Measurements from ENCODE around the gene CRACR2A.

CRACR2A gene

GRCh38 chr12:3593906-3594483, 158.9 kb downstream of the CRACR2A start:
- no peak for TF ChIP-seq CTCF (IDR thresholded peaks at IDR 0.05; ENCODE audit: insufficient read depth, missing control alignments)
- DNase-seq (ENCODE audit: insufficient read length, low spot score) = no peak
- no peak for FAIRE-seq

GRCh38 chr12:3592856-3593625, 159.9 kb downstream of the CRACR2A start:
- no peak for TF ChIP-seq CTCF (IDR thresholded peaks at IDR 0.05; ENCODE audit: insufficient read depth, missing control alignments)
- DNase-seq (ENCODE audit: insufficient read length, low spot score) (no peak), FAIRE-seq (no peak)

DNA sequence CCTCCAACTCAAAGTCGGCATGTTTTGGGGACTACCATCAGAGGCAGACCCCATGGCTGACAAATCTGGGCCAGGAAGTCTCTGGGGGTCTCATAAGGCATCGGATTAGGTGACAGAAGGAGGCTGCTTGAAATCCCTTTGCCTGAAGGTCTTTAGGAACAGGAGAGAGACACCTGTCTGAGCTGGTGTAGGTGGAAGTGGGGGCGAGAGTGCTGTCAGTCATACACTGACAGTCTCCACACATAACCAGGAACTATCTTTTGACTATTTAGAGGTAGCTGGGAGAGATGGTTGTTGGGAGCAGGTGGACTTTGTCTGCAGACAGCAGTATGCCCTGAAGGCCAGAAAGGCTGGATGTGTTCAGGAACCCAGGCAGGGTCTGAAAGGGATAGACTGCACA, 163.2 kb downstream of the CRACR2A start:
- DNase-seq (ENCODE audit: insufficient read length, low spot score) (no peak), FAIRE-seq (no peak)
- TF ChIP-seq CTCF (IDR thresholded peaks at IDR 0.05; ENCODE audit: insufficient read depth, missing control alignments) = no peak

DNA sequence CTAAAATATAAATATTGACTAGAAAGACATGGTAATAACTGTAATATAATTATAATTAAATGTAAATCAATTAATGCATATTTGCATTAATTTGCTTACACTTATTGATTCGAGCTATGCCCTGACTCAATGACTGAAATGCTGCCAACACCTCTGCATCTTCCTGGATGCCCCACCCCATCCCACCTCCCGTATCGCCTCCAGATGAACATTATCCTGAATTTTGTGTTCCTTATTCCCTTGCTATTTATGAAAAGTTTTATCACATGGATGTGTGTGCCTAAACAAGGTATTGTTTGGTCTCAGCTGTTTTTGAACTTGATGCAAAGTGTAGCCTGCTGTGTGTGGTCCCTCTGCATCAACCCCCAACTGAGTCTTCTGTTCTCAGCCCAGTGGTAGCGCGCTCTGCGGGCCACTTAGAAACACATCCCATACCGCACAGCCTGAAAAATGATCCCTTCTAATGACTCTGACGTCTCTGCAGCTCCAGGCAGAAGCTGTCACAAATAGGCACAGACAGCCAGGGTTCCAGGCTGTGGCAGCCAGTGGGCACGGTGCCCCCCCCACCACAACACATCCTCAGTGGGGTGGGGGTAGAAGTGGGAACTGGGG, 165.4 kb downstream of the CRACR2A start:
- FAIRE-seq (no peak), DNase-seq (ENCODE audit: insufficient read length, low spot score) (no peak)
- no peak for TF ChIP-seq CTCF (IDR thresholded peaks at IDR 0.05; ENCODE audit: insufficient read depth, missing control alignments)

DNA sequence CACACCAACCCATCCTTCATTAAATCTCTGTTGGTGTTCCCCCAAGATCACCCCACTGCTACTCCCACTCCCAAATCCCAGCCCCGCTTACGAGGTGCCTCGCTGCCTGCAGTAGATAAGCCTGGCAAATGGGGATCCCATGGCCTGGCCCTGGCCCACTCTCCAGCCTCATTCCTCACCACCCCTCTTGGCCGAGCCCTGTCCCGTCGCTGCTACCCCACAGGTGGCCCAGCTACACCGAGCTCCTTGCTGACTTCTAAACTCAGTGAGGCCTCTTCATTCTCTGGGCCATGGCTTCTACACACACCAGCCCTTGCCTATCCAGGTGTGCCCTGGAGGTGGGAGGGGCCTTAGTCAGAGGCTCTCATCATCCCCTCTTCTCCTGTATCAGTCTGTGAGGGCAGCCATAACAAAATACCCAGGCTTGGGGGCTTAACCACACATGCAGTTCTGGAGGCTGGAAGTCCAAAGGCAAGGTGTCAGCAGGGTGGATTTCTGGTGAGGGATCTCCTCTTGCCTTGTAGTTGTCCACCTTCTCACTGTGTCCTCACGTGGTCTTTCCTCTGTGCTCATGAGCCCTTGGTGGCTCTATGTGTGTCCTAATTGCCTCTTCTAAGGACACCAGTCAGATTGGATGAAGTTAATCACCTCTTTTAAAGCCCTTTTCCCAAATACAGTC, 169.1 kb downstream of the CRACR2A start:
- DNase-seq (ENCODE audit: insufficient read length, low spot score) (no peak), FAIRE-seq (no peak)
- no peak for TF ChIP-seq CTCF (IDR thresholded peaks at IDR 0.05; ENCODE audit: insufficient read depth, missing control alignments)

GRCh38 chr12:3580094-3580749, 172.7 kb downstream of the CRACR2A start:
- no peak for TF ChIP-seq CTCF (IDR thresholded peaks at IDR 0.05; ENCODE audit: insufficient read depth, missing control alignments)
- DNase-seq (ENCODE audit: insufficient read length, low spot score) (no peak), FAIRE-seq (no peak)

Data from D721Med (cell line).